NCI-H128 (cell line): ENCODE data around the gene LYPD6B.

Experiments used
- DNase-seq: peaks from one replicate; lab custom pipeline; 2025; ENCODE audit not compliant: unreplicated experiment; lab: John Stamatoyannopoulos, UW

LYPD6B gene

GRCh38 chr2:149101818-149102217 is 63.3 kb downstream of the LYPD6B start:
- DNase-seq: no peak

- DNase-seq: no peak
These were observed 64.7 kb downstream of the LYPD6B start for GRCh38 chr2:149103081-149103620.

- no peak for DNase-seq
These were observed 65.7 kb downstream of the LYPD6B start for GRCh38 chr2:149104221-149104620.

GRCh38 chr2:149112068-149112467 is 73.6 kb downstream of the LYPD6B start:
- DNase-seq: no peak

- DNase-seq: no peak
These were observed 74.2 kb downstream of the LYPD6B start for GRCh38 chr2:149112713-149113112.

GRCh38 chr2:149115781-149116180 is 77.3 kb downstream of the LYPD6B start:
- DNase-seq: no peak

- no peak for DNase-seq
These were observed 80.9 kb downstream of the LYPD6B start for GRCh38 chr2:149119368-149119767.

- no peak for DNase-seq
These were observed 84.0 kb downstream of the LYPD6B start for GRCh38 chr2:149122516-149122915.

GRCh38 chr2:149125031-149125725 is 86.7 kb downstream of the LYPD6B start:
- DNase-seq: no peak

GRCh38 chr2:149129433-149129832 is 90.9 kb downstream of the LYPD6B start:
- DNase-seq: no peak

- DNase-seq: no peak
These were observed 93.8 kb downstream of the LYPD6B start for GRCh38 chr2:149132339-149132738.

- DNase-seq: no peak
These were observed 94.4 kb downstream of the LYPD6B start for GRCh38 chr2:149132901-149133300.

GRCh38 chr2:149134335-149134923 is 95.9 kb downstream of the LYPD6B start:
- no peak for DNase-seq

GRCh38 chr2:149136111-149136510 is 97.6 kb downstream of the LYPD6B start:
- no peak for DNase-seq

GRCh38 chr2:149141046-149141445 is 102.5 kb downstream of the LYPD6B start:
- DNase-seq: no peak

GRCh38 chr2:149143734-149144133 is 105.2 kb downstream of the LYPD6B start:
- DNase-seq: no peak

- DNase-seq: no peak
These were observed 107.1 kb downstream of the LYPD6B start for GRCh38 chr2:149145314-149146295.

- DNase-seq: no peak
These were observed 108.4 kb downstream of the LYPD6B start for GRCh38 chr2:149146876-149147275.

- no peak for DNase-seq
These were observed 109.9 kb downstream of the LYPD6B start for GRCh38 chr2:149148194-149149006.

- DNase-seq: no peak
These were observed 110.5 kb downstream of the LYPD6B start for GRCh38 chr2:149149007-149149297.

- DNase-seq: no peak
These were observed 114.0 kb downstream of the LYPD6B start for GRCh38 chr2:149152469-149152953.
